Hypothalamus (tissue), 51 donors: ENCODE data around the gene GABRG3.
"Not testable (repeated sequence)": the region's sequence is repeated elsewhere in the genome, so short reads cannot be mapped to it uniquely, and the experiment has no call there.

Experiments
- DNase-seq, 51 donors: peaks; one replicate each; lab custom pipeline; 2025; lab: John Stamatoyannopoulos, UW

The GABRG3 gene

DNA sequence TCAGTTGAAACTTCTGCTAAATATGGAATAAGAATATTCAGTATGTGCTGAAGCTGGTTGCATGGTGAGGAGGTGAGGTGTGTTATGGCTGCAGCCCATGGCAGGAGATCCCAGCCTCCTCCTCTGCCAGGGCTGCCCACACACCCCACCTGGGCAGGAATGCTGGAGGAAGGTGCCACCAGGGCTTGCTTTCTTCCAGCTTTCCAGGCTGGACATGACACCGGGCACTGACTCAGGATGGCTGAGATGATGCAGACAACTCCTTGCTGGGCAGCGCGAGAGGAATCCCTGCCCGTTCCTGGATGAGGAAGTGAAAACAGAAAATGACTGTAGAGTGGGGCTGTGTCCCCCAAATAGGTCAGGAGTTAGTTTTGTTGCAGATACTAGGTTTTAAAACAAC is 14.1 kb downstream of the GABRG3 start:
- DNase-seq = no peak

DNA sequence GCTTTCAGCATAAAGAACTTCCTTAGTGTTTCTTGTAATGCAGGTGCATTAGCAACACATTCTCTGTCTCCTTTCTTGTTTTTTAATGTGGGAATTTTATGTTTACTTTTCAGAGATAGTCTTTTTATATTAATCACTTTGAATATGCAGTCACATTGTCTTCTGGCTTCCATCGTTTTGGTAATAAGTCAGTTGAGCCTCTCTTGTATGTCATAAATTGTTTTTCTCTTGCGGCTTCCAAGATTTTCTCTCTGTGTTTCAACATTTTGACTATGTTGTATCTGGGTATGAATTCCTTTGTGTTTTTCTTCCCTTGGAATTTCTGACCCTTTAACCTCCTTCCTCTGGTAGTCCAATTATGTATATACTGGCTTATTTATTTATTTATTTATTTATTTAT is 25.3 kb downstream of the GABRG3 start:
- no peak for DNase-seq

DNA sequence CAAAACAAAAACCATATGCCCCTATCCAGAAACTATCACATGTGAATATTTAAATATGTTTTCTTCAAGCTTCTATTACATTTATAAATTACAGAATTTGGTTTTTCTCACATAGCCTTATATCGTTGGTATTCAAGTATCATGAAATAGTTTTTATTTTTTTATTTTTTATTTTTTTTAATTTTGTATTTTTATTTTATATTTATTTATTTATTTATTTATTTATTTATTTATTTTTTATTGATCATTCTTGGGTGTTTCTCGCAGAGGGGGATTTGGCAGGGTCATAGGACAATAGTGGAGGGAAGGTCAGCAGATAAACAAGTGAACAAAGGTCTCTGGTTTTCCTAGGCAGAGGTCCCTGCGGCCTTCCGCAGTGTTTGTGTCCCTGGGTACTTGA is 32.0 kb downstream of the GABRG3 start:
- not testable (repeated sequence) for DNase-seq

DNA sequence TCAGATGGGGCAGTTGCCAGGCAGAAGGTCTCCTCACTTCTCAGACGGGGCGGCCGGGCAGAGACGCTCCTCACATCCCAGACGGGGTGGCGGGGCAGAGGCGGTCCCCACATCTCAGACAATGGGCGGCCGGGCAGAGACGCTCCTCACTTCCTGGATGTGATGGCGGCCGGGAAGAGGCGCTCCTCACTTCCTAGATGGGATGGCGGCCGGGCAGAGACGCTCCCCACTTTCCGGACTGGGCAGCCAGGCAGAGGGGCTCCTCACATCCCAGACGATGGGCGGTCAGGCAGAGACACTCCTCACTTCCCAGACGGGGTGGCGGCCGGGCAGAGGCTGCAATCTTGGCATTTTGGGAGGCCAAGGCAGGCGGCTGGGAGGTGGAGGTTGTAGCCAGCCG is 33.2 kb downstream of the GABRG3 start:
- not testable (repeated sequence) for DNase-seq

DNA sequence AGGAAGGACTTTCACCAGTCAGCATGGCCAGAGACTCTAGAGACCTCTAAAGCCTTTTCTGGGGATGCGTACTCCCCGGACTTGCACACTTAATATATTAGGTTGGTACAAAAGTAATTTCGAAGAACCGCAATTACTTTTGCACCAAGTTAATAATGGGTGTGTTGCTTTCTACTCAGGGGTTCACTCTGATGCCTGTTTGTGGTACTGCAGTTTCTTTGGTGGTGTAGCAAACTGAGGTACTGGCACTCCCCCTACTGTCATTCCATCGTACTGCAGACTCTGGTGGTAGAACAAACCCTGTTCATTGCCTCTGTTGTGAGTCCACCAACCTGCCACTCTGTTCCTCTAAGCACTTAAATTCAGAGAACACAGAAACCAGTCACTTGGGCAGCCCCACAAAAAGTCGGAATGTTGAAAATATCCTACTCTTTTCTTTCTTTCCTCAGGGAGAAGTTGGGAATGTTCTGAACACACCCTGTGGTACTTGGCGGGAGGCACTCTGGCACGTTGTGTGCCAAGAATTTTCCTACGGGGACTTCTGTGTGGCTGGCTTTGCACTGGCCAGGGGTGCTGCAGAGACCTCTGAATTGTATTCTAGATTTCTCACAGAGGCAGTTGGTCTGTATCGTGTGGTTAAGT is 46.3 kb downstream of the GABRG3 start:
- DNase-seq = peak in 26 of 51 donors; percentile 5 to 68 (median 28)

DNA sequence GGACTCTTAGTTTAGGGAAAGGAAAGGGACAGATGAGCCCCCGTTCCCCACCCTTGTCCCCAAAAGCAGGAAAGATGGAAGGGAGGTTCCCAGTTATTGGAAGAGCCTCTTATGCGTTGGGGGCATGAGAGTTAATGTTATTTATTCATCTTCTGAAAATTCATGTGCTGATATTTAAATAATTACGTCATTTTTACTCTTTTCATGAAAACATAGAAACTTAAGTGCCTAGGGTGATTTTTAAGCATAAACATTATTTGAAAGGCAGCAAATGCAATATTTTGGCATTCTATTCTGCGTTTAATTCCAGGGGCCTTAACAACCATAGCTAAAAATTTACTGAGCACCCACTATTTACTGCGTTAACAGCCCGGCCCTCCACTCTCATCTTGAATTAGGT is 48.7 kb downstream of the GABRG3 start:
- no peak for DNase-seq

DNA sequence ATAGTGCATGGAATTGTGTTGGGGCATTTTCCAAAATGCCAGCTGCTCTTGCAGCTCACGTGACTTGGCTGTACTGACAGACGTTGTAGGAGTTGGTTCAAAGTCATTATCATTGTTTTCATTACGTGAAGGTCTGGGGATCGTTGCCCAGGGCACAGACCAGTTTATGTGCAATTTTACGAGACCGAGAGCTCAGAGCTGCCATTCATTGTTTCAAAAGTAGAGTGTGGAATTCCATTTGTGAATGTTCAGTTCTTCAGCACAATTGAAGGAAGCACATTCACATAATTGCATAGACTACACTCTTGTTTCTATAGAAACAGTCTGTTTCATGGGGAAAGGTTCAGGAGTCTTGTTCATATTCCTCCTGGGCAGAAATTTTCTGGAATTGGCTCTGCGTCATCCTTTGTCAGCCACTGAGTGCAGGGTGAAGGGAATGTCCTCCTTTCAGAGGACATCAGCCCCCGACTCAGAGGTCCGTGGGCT is 54.5 kb downstream of the GABRG3 start:
- DNase-seq = peak in 2 of 51 donors; percentile 39 to 40

DNA sequence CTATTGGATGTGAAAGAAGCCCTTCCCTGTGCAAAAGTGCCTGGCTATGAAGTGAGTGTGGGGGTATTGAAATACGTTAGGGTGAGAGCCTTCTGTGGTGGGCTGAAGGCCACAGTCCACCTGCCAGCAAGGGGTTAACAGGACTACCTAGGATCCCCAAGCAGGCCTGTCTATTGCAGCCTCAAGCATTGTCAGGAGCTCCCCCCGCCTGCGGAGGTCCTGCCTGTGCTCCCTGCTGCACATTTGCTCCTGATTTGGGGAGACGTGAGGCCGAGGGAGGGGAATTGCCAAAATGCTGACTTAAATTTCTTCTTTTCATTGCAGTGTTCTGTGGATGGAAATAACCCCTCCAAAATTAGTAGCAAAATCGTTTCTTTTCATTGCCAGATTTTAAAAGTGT is 56.2 kb downstream of the GABRG3 start:
- peak in 1 of 51 donors; percentile 11 for DNase-seq

DNA sequence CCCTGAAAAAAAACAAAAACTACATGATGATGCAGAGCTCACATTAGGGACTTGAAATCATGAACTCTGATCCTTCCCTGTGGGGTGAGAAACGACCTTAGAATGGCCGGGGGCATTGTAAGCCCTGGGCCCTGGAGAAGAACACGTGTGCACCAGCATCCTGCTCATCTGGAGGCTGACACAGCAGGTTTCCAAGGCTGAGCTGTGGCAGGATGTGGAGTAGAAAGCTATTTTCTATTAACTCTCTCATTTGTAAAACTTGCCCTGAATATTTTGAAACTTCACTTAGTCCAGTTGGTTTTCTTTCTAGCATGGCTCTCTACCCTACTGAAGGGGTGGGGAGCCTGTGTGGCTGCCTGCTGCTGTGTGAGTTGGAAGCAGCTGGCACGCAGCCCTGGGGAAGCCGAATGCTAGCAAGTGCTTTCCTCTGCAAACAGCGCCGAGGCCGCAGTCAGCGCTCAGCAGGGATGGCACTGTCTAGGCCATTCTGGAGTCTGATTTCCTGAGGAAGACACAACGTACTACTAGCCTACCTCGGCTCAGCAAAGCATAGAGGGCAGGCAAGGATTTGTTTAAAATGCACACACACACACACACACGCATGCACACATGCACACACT is 58.0 kb downstream of the GABRG3 start:
- DNase-seq = peak in 16 of 51 donors; percentile 4 to 41 (median 26)

DNA sequence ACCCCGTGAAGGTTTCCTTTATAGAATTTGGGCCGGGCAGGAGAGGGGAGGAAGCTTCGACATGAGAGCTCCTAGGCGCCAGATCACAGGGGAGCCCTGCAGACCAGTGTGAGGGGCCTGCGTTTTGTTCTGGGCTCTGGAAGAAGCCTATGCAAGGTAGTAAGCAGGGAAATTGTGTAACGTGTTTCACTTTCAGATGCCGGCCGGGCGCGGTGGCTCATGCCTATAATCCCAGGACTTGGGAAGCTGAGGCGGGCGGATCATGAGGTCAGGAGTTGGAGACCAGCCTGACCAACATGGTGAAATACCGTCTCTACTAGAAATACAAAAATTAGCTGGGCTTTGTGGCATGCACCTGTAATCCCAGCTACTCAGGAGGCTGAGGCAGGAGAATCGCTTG is 65.2 kb downstream of the GABRG3 start:
- no peak for DNase-seq

DNA sequence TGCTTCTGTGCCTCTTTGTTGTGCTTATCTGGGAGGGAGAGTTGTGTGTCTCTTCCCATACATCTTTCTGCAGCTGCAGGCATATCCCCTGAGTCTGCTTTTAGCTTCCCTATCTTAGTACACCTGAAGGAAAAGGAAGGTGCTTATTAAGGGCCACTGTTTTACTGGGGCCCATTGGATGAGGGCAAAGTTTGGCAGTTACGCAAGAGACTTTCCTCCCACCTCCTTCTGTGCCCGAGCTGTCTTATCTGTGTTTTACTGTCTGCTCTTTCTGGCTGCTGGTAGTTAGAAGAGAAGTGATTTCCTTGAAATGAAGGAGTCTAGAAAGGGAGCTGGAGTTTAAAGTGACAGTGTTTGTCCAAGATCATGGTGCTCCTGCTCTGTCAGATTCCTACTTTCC is 66.5 kb downstream of the GABRG3 start:
- DNase-seq = no peak

DNA sequence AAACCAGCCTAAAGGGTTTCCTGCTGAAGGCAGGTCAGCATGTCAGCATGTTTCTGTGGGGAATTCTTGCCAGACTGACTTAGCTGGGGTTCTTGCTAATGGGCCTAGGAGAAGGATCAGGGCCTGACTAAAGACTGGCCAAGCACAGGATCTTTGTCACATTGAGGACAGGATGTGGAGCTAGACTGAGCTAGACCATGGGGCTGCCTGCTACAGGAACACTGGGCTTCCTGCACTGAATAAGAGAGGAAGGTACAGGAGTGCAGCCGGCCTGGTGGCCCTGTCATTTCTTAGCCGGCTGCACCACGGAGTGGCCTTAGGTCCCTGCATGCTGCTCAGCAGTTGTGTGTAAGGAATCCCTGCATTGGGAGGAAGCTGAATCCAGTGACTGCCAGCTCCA is 68.2 kb downstream of the GABRG3 start:
- DNase-seq = no peak

DNA sequence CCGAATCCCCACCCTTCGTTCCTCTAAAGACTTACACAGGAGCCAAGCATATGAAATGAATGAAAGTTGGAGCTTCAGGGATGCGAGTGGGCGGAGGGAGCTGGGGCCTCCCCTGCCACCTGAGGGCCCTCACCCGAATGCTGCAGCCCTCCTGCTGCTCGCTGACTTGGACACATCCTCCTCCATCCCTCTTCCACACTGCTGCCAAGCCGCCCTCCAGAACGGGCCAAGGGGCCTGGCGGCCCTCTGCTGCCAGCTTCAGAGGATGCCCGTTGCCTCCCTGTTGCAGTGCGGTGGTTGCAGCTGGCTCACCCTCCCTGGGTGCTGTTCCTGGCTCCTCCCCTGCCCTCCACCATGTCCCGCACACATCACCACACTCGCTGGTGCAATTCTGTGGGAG is 71.2 kb downstream of the GABRG3 start:
- DNase-seq = no peak

DNA sequence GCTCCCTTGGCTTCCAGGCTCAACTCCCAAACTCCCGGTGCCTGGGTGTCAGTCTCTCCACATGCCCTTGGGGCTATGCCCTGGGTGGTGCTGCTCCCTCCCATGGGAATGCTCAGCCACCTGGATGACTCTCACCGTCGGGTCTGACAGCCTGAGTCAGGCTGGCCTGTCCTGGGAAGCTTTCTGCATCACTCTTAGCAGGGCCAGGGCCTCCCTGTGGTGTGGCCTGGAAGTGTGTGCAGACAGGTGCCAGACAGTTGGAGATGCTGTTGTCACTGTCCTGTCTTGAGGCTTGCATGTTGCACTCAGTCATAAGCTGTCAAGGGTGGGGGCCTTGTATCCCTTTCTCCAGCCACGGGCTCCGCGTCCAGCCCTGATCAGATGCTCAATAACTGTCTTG is 71.7 kb downstream of the GABRG3 start:
- DNase-seq = no peak

DNA sequence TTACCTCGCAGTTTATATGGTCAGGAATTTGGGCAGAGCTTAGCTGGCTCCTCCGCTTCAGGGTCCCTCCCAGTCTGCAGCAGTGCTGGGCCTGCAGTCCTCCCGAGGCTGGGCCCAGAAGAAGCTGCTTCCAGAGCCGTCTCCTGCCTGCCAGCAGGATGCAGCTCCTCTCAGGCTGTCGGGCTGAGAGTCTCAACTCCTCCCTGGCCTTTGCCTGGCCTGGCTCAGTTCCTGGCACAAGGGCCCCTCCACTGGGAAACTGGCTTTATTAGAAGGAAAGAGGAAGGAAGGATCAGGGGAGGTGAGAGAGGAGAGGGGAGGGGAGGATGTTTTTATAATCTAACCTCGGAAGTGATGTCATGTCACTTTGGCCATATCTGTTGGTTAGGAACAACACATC is 72.8 kb downstream of the GABRG3 start:
- DNase-seq = no peak

DNA sequence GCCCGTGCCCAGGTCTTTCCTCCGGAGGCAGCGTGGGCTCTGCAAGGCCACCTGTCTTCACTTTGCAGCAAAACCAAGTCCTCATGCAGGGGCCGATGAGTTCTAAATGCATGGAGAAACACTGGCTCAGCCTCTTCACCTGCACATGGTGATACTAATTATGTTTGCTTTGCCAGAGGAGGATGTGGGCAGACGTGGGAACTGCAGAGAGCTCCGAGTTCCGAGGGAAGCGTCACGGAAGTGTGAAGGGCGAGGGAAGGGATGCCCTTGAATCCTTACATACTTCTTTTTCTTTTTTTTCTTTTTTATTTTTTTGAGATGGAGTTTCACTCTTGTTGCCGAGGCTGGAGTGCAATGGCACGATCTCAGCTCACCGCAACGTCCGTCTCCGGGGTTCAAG is 74.8 kb downstream of the GABRG3 start:
- no peak for DNase-seq

DNA sequence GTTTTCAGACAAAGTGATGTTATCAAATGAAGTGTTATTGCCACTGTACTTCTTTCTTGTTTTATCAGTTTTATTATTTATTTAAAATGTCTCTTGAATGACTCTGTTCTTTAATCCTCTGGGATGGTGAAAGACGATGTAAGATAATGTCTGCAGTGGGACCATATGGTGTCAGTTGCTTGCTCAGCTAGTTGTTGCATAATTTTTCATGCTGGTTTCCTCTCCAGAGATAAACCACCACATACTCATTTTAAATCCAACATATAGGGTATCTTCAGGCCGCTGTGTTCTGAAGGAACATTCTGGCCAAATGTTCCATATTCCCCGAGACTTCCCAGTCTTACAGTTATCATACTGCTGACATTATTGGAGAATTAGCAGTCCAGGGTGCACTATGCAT is 75.9 kb downstream of the GABRG3 start:
- DNase-seq = no peak

DNA sequence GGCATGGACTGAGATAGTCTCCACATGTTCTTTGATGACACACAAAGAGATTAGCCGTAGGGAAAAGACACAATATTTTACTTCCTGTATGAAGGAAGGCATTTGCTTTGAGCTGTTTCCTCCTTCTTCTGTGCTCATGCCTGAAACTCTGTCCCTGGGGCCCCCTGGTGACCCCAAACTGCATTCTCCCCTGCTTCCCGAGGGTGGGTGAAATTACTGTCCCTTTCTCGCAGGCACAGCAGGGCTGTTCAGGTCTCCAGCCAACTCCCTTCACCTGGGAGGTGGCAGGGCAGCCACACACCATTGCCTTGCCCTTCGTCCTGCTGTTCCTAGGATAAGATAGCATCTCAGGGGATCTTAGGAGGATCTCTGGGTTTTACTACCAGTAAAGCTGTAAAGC is 79.2 kb downstream of the GABRG3 start:
- no peak for DNase-seq

DNA sequence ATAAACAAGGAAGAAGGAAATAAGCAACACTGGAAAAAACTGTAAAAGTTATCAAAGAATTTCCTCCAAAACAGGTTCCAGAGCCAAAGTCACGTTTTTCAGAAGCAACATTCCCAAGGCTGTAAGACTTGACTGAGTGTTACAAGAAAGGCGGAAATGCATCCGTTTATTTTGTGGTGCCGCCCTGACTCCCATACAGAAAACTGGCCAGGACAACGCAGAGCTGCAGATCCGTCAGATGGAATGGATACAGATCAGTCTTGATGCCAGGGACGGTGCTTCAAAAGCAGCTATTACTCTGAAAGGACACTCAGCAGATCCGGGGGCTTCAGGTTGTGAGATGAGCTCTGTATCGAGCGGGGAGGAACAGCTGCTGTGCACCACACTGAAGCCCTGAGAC is 83.4 kb downstream of the GABRG3 start:
- DNase-seq = no peak

DNA sequence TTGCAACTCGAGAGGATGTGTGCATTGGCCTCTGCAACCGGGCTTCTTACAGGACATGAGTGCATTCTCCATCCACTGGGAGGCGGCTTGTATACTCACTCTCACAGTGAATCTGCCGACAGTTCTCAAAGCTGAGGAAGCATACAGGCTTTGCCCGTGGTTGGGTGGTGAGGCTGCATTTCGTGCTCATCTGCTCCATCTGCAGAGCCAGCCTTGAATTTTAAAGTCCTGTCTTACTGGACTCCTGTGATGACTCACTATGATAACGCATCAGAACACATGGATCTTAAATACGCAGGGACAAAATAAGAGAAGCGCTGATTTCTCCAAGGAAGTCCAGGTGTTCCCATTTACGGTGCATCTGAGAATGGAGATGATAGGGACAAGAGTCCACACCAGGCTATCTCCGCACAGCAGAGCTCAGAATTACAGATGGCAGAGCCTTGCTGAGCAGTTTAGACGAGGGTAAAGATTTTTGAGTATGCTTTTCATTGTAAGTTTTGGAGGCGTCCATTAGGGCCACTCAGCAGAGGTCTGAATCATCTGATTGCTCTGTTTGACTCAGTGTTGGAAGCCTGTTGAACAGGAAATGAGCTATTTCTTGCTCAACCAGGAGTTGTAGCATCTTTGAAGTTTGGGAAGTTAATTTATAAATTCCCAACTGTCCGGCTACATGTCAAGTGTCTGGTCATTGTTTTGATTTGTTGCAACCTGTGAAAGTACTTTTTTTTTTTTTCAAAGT is 87.1 kb downstream of the GABRG3 start:
- DNase-seq = no peak

DNA sequence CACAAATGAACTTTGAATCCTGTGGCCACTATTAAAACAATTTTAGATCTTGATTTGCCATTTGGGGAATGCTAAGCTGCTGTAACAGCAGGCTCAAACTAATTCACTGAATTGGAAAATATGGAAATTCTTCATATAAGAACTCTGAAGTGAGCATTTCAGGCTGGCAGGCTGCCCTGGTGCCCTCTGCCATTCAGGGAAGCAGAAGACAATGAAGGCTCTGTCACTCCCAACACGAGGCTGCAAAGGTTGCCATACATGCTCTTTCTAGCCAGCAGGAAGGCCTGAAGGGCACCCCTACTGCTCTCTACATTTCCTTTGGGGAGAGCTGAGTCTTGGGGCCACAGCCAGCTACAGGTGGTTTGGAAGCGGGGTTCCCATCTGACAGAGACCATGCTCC is 88.0 kb downstream of the GABRG3 start:
- DNase-seq = peak in 1 of 51 donors; percentile 9
